Right lobe of liver (tissue), 6 donors: ENCODE results near the gene CDH4. TPM values are rescaled to one million over a fixed set of nuclear protein-coding genes. Genes with fewer than 3 reads are reported as not detected.
A peak's percentile ranks its signal among the peaks of the same experiment; 100 is the strongest.

Experiments used
- ATAC-seq, 4 donors: fragments of 200-7000 bp; cut with Tn5 transposase; one replicate each; pipeline ENCODE4 v1.9.1; 2020; ENCODE audit warnings: mild to moderate bottlenecking in 4 of 4, moderate library complexity in 4 of 4
- DNase-seq, 3 donors: peaks; one replicate each; pipeline ENCODE4 v3.0.0-alpha.2; 2020
- H3K27ac ChIP-seq, 3 donors: fragments of 200-600 bp; one replicate each; pipeline ENCODE4 v1.8.0; 2022
- H3K27me3 ChIP-seq, 2 donors: fragments of 200-600 bp; one replicate each; pipeline ENCODE4 v1.8.0; 2022
- H3K36me3 ChIP-seq, 4 donors: fragments of 200-600 bp; sonication (generic) in 1 of 4; one replicate each; pipeline versions ENCODE4 v1.5.1 to v1.8.0; 2017 to 2022; ENCODE audit warnings: control low read depth in 1 of 4
- H3K4me1 ChIP-seq, 4 donors: fragments of 200-600 bp; sonication (generic) in 1 of 4; one replicate each; pipeline versions ENCODE4 v1.5.1 to v1.8.0; 2017 to 2022; ENCODE audit warnings: control low read depth in 1 of 4
- H3K4me3 ChIP-seq, 3 donors: fragments of 200-600 bp; one replicate each; pipeline ENCODE4 v1.8.0; 2022
- H3K9me3 ChIP-seq, 4 donors: fragments of 200-600 bp; sonication (generic) in 1 of 4; one replicate each; pipeline versions ENCODE4 v1.5.1 to v1.8.0; 2017 to 2022; ENCODE audit warnings: control low read depth in 1 of 4
- POLR2A ChIP-seq: fragments of 450-650 bp; IDR thresholded peaks from one replicate; pipeline ENCODE4 v1.6.1; 2017; ENCODE audit warnings: antibody characterized with exemption, mild to moderate bottlenecking
- WGBS: methylation state at CpG from one replicate; pipeline ENCODE4 v1.1.6; 2018; ENCODE audit warnings: low coverage, low lambda C conversion rate; ENCODE audit not compliant: insufficient coverage; ENCODE audit errors: missing lambda C conversion rate; 5-methylcytosine and 5-hydroxymethylcytosine counted together
- intact Hi-C, 2 donors: fragments of 100-400 bp; cut with DNase I; formaldehyde crosslinking; loops; one replicate each; pipeline versions ENCODE4 v1.11.2 to v1.14.1; 2022
- total RNA-seq, 6 experiments: library from RNA; depleted of rRNA in 2 of 6; stranded (reverse); fragments of >200 nt in 2 of 6; fragmentation: NEBNext Ultra II Directional in 3 of 6; extraction: Animal tissue kit (Norgen Biotek cat#: 25700) in 3 of 6; gene quantifications; one replicate each; pipeline versions ENCODE4 v1.1.0 to v1.2.4, GENCODE V29; 2016 to 2023
- TF ChIP-seq, protein P1 (sequence below), 4 donors: fragments of 200-600 bp in 3 of 4; fragments of 450-650 bp in 1 of 4; IDR thresholded peaks; one replicate each; pipeline versions ENCODE4 v1.5.1 to v1.8.0; 2016 to 2022; ENCODE audit warnings: antibody characterized with exemption in 4 of 4, mild to moderate bottlenecking in 2 of 4
- donor health status: DM: no; HTN: yes; CAD: no.
- donor health status: DM: no; HTN: no; CAD: no.
- donor health status: DM: no; HTN: no; CAD: no.
- donor health status: DM: no; HTN: yes; CAD: no.
- donor health status: DM: no; HTN: yes; CAD: no.

Gene CDH4
- total RNA-seq, 6 experiments from 2014 or later, result 0.02 to 0.14 (median 0.09) TPM; not detected in 3

DNA sequence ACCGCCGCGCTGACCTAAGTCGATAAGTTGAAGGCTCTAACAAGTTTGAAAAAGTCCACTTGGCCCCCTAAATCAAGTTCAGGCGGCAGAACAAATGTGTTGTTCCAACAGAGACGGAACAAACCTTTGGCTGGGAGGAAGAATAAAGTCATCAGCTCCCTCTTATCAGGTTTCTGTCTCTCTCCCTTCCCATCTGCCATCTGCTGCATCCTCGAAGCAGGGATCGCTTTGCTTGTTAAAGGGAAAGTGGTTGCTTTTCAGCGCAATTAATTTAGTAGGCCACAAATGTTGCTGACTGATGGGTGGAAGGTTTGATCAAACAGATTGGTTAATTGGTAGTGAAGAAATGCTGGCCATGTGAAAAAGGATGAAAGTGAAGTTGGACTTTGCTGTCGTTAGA is 64.3 kb downstream of the CDH4 start:
- Histone ChIP-seq H3K36me3 (no peaks in the 10 kb centered on the region), H3K9me3 (no peaks in the 10 kb centered on the region), H3K27me3 (no peaks in the 10 kb centered on the region), H3K27ac (no peak overlapping the region), H3K4me3 (no peak overlapping the region), H3K4me1 (no peaks in the 10 kb centered on the region)
- WGBS, result 56% methylated on average over 9 of the region's 10 CpGs
- no peak for DNase-seq
- intact Hi-C loops, result no loop called here
- no peak for TF ChIP-seq POLR2A
- TF ChIP-seq, protein P1, sequence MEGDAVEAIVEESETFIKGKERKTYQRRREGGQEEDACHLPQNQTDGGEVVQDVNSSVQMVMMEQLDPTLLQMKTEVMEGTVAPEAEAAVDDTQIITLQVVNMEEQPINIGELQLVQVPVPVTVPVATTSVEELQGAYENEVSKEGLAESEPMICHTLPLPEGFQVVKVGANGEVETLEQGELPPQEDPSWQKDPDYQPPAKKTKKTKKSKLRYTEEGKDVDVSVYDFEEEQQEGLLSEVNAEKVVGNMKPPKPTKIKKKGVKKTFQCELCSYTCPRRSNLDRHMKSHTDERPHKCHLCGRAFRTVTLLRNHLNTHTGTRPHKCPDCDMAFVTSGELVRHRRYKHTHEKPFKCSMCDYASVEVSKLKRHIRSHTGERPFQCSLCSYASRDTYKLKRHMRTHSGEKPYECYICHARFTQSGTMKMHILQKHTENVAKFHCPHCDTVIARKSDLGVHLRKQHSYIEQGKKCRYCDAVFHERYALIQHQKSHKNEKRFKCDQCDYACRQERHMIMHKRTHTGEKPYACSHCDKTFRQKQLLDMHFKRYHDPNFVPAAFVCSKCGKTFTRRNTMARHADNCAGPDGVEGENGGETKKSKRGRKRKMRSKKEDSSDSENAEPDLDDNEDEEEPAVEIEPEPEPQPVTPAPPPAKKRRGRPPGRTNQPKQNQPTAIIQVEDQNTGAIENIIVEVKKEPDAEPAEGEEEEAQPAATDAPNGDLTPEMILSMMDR (IDR thresholded peaks at IDR 0.05), result no peak
- ATAC-seq, result no peak

DNA sequence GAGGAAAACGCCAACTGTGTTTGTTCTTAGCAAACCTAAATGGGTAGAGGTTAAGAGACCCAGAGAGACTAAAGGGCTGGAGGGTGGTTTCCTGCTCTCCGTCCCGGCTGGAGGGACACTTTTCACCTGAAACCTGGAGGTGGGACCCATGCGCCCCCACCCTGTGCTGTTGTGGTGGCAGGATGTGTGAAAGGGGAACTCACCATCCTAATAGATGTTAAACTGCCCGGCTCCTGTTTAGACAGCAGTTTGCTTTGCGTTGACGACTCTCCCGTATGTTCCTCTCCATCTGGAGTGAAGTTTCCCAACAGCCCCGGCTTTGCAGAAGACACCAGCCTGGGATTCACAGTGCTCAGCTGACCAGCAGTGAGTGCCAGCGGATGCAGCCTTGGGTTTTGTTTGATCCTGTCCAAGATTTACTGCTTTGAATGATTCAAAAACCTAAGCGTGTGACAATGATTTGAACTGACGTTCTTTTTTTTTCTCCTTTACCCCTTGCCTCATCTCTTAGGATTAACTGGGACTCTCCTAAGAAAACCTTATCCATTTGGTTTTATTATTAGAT is 66.0 kb downstream of the CDH4 start:
- Histone ChIP-seq H3K36me3 (no peaks in the 10 kb centered on the region), H3K4me1 (no peaks in the 10 kb centered on the region), H3K9me3 (no peaks in the 10 kb centered on the region), H3K27me3 (no peaks in the 10 kb centered on the region), H3K27ac (no peak overlapping the region), H3K4me3 (no peak overlapping the region)
- ATAC-seq (no peak), DNase-seq (no peak)
- intact Hi-C loops, result no loop called here
- 38% methylated on average over 8 of the region's 12 CpGs for WGBS
- TF ChIP-seq, protein P1 (IDR thresholded peaks at IDR 0.05), result no peak
- TF ChIP-seq POLR2A, result no peak

DNA sequence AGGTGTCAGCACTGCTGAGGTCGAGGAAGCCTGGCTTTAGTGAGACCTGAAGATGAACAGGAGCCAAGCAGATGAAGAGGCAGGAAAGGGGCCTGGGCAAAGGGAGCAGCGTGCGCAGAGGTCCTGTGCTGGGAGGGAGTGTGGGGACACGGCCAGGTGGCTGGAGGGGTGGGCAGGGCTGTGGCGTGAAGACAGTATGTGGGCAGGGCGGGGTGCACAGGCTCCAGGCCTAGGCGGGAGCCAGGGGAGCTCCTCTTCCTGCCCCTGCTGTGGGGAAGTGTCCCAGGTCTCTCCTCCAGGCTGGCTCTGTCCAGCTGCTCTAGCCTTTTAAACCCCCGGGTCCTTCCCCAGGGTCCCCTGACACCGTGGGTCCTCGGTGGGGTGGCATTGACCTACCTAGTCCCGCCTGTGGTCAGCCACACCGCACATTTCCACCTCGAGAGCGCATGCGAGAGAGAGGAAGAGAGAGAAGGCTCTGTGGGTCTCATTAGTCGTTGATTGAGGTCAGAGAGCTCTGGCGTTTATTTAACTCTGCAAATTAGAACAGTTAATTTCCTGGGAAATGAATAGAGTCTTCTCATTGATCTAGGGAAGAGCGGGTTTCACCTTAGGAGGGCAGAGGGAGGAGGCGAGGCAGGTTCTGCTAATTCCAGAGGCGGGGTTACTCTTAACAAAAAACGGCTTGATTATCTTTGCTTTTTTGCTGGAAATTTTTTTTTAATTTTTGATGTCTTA is 68.8 kb downstream of the CDH4 start:
- ATAC-seq (peak in 1 of 4 donors; percentile 33), DNase-seq (no peak)
- TF ChIP-seq POLR2A, result no peak
- TF ChIP-seq, protein P1 (IDR thresholded peaks at IDR 0.05), result no peak
- Histone ChIP-seq H3K27ac (no peak overlapping the region), H3K4me1 (no peaks in the 10 kb centered on the region), H3K36me3 (no peaks in the 10 kb centered on the region), H3K9me3 (no peaks in the 10 kb centered on the region), H3K4me3 (no peak overlapping the region), H3K27me3 (no peaks in the 10 kb centered on the region)
- intact Hi-C loops, result no loop called here
- WGBS, result 58% methylated on average over 16 of the region's 21 CpGs

DNA sequence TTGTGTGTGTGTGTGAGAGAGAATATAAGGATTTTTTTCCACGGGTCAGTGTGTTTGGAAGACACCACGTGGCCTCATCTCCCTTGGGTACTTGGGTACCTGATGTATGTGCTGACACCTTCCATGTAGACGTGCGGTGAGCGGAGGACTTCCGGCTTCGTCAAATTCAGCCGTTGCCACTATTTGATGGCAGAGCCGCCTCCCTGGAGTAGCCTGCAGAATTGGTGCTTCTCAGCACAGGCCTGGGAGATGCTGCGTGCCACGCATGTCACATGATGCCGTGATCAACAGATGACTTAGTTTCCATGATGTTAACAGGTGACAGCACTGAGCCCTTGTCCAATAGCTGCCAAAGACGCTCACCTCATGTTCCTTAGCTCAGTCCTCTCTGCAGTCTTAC is 69.4 kb downstream of the CDH4 start:
- Histone ChIP-seq H3K4me3 (no peak overlapping the region), H3K9me3 (no peaks in the 10 kb centered on the region), H3K27me3 (no peaks in the 10 kb centered on the region), H3K27ac (no peak overlapping the region), H3K4me1 (no peaks in the 10 kb centered on the region), H3K36me3 (no peaks in the 10 kb centered on the region)
- ATAC-seq (no peak), DNase-seq (no peak)
- intact Hi-C loops, result no loop called here
- 60% methylated on average over 5 of the region's 13 CpGs for WGBS
- no peak for TF ChIP-seq POLR2A
- TF ChIP-seq, protein P1 (IDR thresholded peaks at IDR 0.05), result no peak
